ENCODE data around the gene KIAA1671. TPM values are rescaled to one million over a fixed set of nuclear protein-coding genes. Genes with fewer than 3 reads are reported as not detected.
"Not testable (repeated sequence)": the region's sequence is repeated elsewhere in the genome, so short reads cannot be mapped to it uniquely, and the experiment has no call there.

Gene KIAA1671
- total RNA-seq, 2 experiments from 2014 or later, result 25.4 to 27.0 TPM

DNA sequence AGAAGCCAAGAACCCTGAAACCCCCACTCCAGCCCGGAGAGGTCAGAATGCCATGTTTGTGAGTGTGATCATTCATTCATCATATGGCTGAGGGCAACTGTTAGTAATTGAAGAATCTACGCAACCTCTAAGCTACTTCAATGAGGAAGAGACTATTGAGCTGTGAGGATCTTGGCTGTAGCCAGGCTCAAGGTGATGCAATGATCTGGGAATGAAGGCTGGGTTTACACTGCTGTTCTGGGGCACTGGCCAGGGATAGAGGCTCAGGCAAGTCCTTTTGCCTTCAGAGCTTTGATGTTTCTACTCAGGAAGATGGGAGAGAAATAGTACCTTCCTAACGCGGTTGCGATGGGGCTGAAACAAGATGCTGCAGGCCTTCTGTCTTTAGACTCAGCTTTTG lies 279.8 kb downstream of the KIAA1671 start:
- ChIA-PET CTCF (interaction anchor here (0.6 kb wide), 1 partner anchor 42 kb away, joined by 3 read pairs; no protein-coding TSS in a partner anchor), POLR2A (no interaction called here)
- H3K4me3 Mint-ChIP-seq, result no peak overlapping the region
- H3K36me3 Mint-ChIP-seq (ENCODE audit: low read depth), result no peaks in the 10 kb centered on the region
- H3K27me3 Mint-ChIP-seq, result peaks cover 26% of the 10 kb centered on the region
- peaks cover 4% of the 10 kb centered on the region for H3K4me1 Mint-ChIP-seq
- no peak overlapping the region for H3K27ac Mint-ChIP-seq
- H3K9me3 Mint-ChIP-seq, result no peaks in the 10 kb centered on the region
- DNase-seq, result no peak

GRCh38 chr22:25233706-25234105 lies 281.2 kb downstream of the KIAA1671 start:
- POLR2A ChIA-PET; H3K27ac Mint-ChIP-seq; CTCF ChIA-PET; H3K4me1 Mint-ChIP-seq; H3K4me3 Mint-ChIP-seq; H3K9me3 Mint-ChIP-seq; DNase-seq; H3K36me3 Mint-ChIP-seq (ENCODE audit: low read depth): not testable (repeated sequence)
- peaks cover 31% of the 10 kb centered on the region for H3K27me3 Mint-ChIP-seq

DNA sequence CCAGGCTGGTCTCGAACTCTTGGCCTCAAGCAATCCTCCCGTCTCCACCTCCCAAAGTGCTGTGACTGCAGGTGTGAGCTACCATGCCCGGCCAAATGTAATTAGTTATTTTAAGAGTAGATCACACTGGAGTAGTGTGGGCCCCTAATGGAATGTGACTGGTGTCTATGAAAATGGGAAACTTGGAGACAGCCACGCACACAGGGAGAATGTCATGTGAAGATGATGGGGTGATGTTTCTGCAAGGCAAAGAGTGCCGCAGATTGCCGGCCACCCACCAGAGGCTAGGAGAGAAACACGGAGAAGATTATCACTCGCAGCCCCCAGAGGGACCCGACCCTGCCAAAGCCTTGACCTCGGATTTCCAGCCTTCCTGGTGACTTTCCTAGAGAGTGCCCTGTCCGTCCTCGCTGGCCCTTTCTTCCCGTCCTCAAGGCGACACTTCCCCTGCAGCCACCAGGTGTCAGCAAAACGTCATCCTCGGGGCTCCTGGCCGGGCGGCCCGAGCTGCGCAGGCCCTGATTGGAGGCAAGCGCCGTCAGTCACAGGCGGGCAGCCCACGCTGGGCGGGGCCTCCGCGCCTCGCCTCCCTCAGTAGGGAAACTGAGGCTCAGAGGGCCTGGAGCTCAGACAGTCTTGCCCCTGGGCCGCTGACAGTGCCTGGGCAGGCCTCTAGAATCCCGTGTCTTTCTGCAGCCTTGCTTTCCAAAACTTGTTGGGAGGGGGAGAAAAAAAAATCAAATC lies 283.2 kb downstream of the KIAA1671 start:
- DNase-seq, result peak; percentile 80
- Mint-ChIP-seq H3K4me1 (peaks cover 4% of the 10 kb centered on the region), H3K4me3 (no peak overlapping the region), H3K9me3 (no peaks in the 10 kb centered on the region), H3K36me3 (ENCODE audit: low read depth) (no peaks in the 10 kb centered on the region), H3K27me3 (peaks cover 34% of the 10 kb centered on the region), H3K27ac (no peak overlapping the region)
- POLR2A ChIA-PET, result no interaction called here
- CTCF ChIA-PET, result no interaction called here

DNA sequence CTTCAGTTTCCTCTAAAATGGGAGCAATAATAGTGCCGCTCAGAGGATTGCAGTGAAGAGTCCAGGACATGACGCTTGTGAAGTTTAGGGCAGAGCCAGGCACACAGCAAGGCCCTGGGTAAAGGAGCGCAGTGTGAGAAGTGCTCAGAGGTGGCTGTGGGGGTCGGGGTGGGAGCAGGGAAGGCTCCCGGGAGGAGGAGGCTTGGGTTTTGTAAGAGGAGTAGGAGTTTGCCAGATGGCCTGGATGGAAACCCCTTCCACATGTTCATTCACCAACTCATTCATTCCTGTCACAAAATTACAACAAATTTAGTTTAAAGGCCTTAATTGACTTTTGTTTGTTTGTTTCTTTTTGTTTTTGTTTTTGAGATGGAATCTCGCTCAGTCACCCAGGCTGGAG lies 283.9 kb downstream of the KIAA1671 start:
- ChIA-PET POLR2A (no interaction called here), CTCF (no interaction called here)
- no peak overlapping the region for H3K27ac Mint-ChIP-seq
- no peak overlapping the region for H3K4me3 Mint-ChIP-seq
- DNase-seq, result no peak
- H3K9me3 Mint-ChIP-seq, result no peaks in the 10 kb centered on the region
- H3K27me3 Mint-ChIP-seq, result peaks cover 39% of the 10 kb centered on the region
- H3K4me1 Mint-ChIP-seq, result peaks cover 4% of the 10 kb centered on the region
- H3K36me3 Mint-ChIP-seq (ENCODE audit: low read depth), result no peaks in the 10 kb centered on the region

- H3K4me1 Mint-ChIP-seq, result peaks cover 4% of the 10 kb centered on the region
- peaks cover 38% of the 10 kb centered on the region for H3K27me3 Mint-ChIP-seq
- no peak for DNase-seq
- ChIA-PET CTCF (no interaction called here), POLR2A (no interaction called here)
- H3K4me3 Mint-ChIP-seq, result no peak overlapping the region
- no peaks in the 10 kb centered on the region for H3K36me3 Mint-ChIP-seq (ENCODE audit: low read depth)
- H3K9me3 Mint-ChIP-seq, result no peaks in the 10 kb centered on the region
- no peak overlapping the region for H3K27ac Mint-ChIP-seq
These were observed 285.0 kb downstream of the KIAA1671 start for GRCh38 chr22:25237503-25237902.

GRCh38 chr22:25238058-25238457 lies 285.5 kb downstream of the KIAA1671 start:
- DNase-seq; H3K4me3 Mint-ChIP-seq; POLR2A ChIA-PET; H3K36me3 Mint-ChIP-seq (ENCODE audit: low read depth); CTCF ChIA-PET; H3K27ac Mint-ChIP-seq; H3K4me1 Mint-ChIP-seq; H3K9me3 Mint-ChIP-seq: not testable (repeated sequence)
- H3K27me3 Mint-ChIP-seq, result peaks cover 37% of the 10 kb centered on the region

Other genes with a start within 250 kb of the KIAA1671 start
- not detected for gene PIWIL3, start 178.0 kb upstream of the KIAA1671 start, total RNA-seq
- gene SGSM1, start 146.5 kb upstream of the KIAA1671 start, total RNA-seq, result under 1 TPM; 0.12 to 0.15 TPM
- gene LHFPL7, start 6.0 kb upstream of the KIAA1671 start, total RNA-seq, result not detected
- gene CRYBB3, start 247.1 kb downstream of the KIAA1671 start, total RNA-seq, result under 1 TPM; 0.25 to 0.57 TPM

Measured in activated CD4-positive, alpha-beta T cell treated with anti-CD3 and anti-CD28 coated beads, Interleukin-2, amount 10 ng/mL, durations not matched to agents 7 days and 5 days (primary cell).